SU-DHL-6 (cell line): ENCODE results near the gene FOXD4L5.
"Not testable (repeated sequence)": the region's sequence is repeated elsewhere in the genome, so short reads cannot be mapped to it uniquely, and the experiment has no call there.

Experiments used
- H2AFZ ChIP-seq: fragments of 200-600 bp; sonication (generic); 2 replicates; pipeline ENCODE4 v1.6.1; 2014; ENCODE audit warnings: low read depth, mild to moderate bottlenecking, moderate library complexity, mixed read lengths, antibody characterized with exemption, low read length; ENCODE audit not compliant: severe bottlenecking
- H3F3A ChIP-seq: fragments of 200-600 bp; shearing (Covaris generic); 2 replicates; pipeline ENCODE4 v1.6.0; 2016; ENCODE audit warnings: antibody characterized with exemption, mild to moderate bottlenecking; ENCODE audit not compliant: insufficient read depth
- H3K27ac ChIP-seq: fragments of 200-600 bp; sonication (generic); 2 replicates; pipeline ENCODE4 v1.5.1; 2016; ENCODE audit warnings: low read depth, mild to moderate bottlenecking, low read length, moderate library complexity, mixed read lengths
- H3K27me3 ChIP-seq: fragments of 200-600 bp; sonication (generic), shearing (Covaris generic); 2 replicates; pipeline ENCODE4 v1.6.0; 2014; ENCODE audit warnings: mild to moderate bottlenecking, low read length
- H3K36me3 ChIP-seq: fragments of 200-600 bp; sonication (generic); 2 replicates; pipeline ENCODE4 v1.6.1; 2014; ENCODE audit warnings: mild to moderate bottlenecking, low read length, mixed read lengths
- H3K4me2 ChIP-seq: fragments of 300-600, 200-600 bp; shearing (Covaris generic), sonication (generic); 2 replicates; pipeline ENCODE4 v1.6.0; 2014; ENCODE audit warnings: low read length, low read depth, mild to moderate bottlenecking; ENCODE audit not compliant: poor library complexity, severe bottlenecking
- H3K4me3 ChIP-seq: fragments of 200-600 bp; sonication (generic); 2 replicates; pipeline ENCODE4 v1.5.1; 2014; ENCODE audit warnings: antibody characterized with exemption, low read length, mild to moderate bottlenecking, mixed read lengths; ENCODE audit not compliant: insufficient read depth, poor library complexity, severe bottlenecking
- H3K79me2 ChIP-seq: fragments of 200-600 bp; sonication (generic); 2 replicates; pipeline ENCODE4 v1.6.1; 2014; ENCODE audit warnings: mild to moderate bottlenecking, low read length, moderate library complexity; ENCODE audit not compliant: insufficient read depth
- H3K9ac ChIP-seq: fragments of 200-600 bp; sonication (generic); 2 replicates; pipeline ENCODE4 v1.7.0; 2014; ENCODE audit warnings: mild to moderate bottlenecking, low read length
- H3K9me2 ChIP-seq: fragments of 200-600 bp; sonication (generic); replicated peaks from 2 replicates; pipeline ENCODE4 v1.6.1; 2014; ENCODE audit warnings: low read length; ENCODE audit not compliant: insufficient read depth
- H3K9me3 ChIP-seq: fragments of 200-600 bp; sonication (generic); 2 replicates; pipeline ENCODE4 v1.6.1; 2014; ENCODE audit warnings: low read length, mixed read lengths; ENCODE audit not compliant: insufficient read depth
- H4K20me1 ChIP-seq: fragments of 200-600 bp; sonication (generic); 2 replicates; pipeline ENCODE4 v1.6.1; 2014; ENCODE audit warnings: low read depth, mild to moderate bottlenecking, antibody characterized with exemption, low read length, moderate library complexity, mixed read lengths

Gene FOXD4L5

DNA sequence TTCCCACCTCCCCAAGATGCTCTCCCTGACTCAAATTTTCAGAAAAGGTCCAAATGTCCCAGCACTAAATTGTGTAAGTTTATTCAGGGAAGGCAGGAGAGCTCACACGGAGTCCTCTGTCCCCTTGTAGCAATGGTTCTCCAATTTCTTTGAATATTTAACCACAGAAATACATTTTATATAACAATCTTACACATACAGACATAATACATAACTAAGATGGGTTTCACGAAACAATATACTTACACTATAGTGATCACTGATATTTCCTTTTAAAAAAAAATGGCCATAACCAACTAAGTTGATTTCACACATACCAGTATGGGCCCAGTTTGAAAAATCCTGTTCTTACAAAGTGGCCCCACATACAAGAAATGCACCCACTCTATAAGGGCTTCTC, at the start of gene FOXD4L5:
FOXD4L5 (minus strand) TSS at position 101 of the 400 bp plus-strand sequence. CDS start 832 bp downstream, outside the sequence.
- H3K9ac ChIP-seq, H3K79me2 ChIP-seq, H3K36me3 ChIP-seq, H3F3A ChIP-seq, H3K9me2 ChIP-seq, H4K20me1 ChIP-seq, H3K27me3 ChIP-seq, H2AFZ ChIP-seq, H3K9me3 ChIP-seq, H3K4me2 ChIP-seq, H3K4me3 ChIP-seq, H3K27ac ChIP-seq: not testable (repeated sequence)

DNA sequence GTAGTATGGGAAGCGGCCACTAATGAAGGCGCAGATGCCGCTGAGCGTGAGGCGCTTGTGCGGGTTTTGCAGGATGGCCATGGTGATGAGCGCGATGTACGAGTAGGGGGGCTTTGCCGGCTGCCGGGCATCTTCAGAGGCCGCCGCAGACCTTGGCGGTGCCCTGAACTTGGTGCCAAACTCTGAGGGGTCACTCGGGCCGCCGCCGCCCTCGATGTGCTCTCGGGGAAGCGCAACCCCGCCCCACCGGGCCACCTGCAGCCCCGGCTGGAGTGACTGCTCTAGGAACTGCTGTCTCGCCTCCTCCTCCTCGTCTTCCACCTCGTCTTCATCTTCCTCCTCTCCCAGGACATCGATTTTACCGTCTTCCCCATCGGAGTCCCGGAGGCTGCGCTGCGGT, 1.1 kb downstream of the FOXD4L5 start:
- H3K79me2 ChIP-seq, H3K36me3 ChIP-seq, H3K4me3 ChIP-seq, H3K9me3 ChIP-seq, H2AFZ ChIP-seq, H3K27ac ChIP-seq, H3F3A ChIP-seq, H4K20me1 ChIP-seq, H3K9ac ChIP-seq, H3K9me2 ChIP-seq, H3K27me3 ChIP-seq, H3K4me2 ChIP-seq: not testable (repeated sequence)

DNA sequence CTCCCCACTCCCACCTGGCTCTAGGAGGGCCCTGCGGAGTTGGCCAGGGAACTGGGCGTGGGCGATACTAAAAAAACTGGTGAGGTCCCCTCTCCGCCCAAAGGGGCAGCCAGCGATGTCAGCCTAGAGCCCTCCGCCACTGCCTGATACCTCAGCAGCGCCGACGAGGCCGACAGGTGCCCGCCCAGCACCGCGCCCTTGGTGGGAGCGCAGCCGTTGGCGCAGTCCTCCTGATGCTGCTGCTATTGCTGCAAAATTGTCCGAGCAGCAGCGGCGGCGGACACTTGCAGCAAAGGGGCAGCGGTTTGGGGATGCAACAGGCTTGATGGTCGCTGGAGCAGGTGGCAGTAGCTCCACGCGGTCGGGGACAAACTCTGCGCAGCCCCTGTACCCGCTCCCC, 2.0 kb downstream of the FOXD4L5 start:
- not testable (repeated sequence) for H3K4me2 ChIP-seq, H3F3A ChIP-seq, H3K9ac ChIP-seq, H3K4me3 ChIP-seq, H3K9me3 ChIP-seq, H4K20me1 ChIP-seq, H3K36me3 ChIP-seq, H3K27me3 ChIP-seq, H3K9me2 ChIP-seq, H2AFZ ChIP-seq, H3K27ac ChIP-seq, H3K79me2 ChIP-seq
